K562 (cell line): ENCODE results near the gene TBC1D5. TPM values are rescaled to one million over a fixed set of nuclear protein-coding genes. Genes with fewer than 3 reads are reported as not detected.
A peak's percentile ranks its signal among the peaks of the same experiment; 100 is the strongest.
"Not testable (repeated sequence)": the region's sequence is repeated elsewhere in the genome, so short reads cannot be mapped to it uniquely, and the experiment has no call there.

ENCODE experiments used
- ATF7 ChIP-seq: fragments of 450-650 bp; IDR thresholded peaks from 2 replicates; pipeline ENCODE4 v1.7.1; 2014; ENCODE audit warnings: mild to moderate bottlenecking, moderate library complexity
- CREM ChIP-seq: IDR thresholded peaks from 2 replicates; pipeline ENCODE4 v1.6.1; 2014; ENCODE audit warnings: antibody characterized with exemption, low read depth
- CXXC5 ChIP-seq: fragments of 250-450 bp; sonication (Bioruptor Pico); IDR thresholded peaks from 2 replicates; pipeline ENCODE4 v1.8.0; 2022; ENCODE audit warnings: inconsistent platforms, mild to moderate bottlenecking, moderate library complexity
- DACH1 ChIP-seq: fragments of 450-650 bp; IDR thresholded peaks from 2 replicates; pipeline ENCODE4 v1.6.1; 2018; ENCODE audit not compliant: partially characterized antibody
- ESRRA ChIP-seq: fragments of 450-650 bp; IDR thresholded peaks from 2 replicates; pipeline ENCODE4 v1.6.1; 2014; ENCODE audit warnings: low read depth, mild to moderate bottlenecking, moderate library complexity, borderline replicate concordance
- FOXK2 ChIP-seq, 2 experiments: fragments of 450-650 bp; IDR thresholded peaks in 1 of 2; conservative IDR thresholded peaks in 1 of 2; 2 replicates each; pipeline ENCODE4 v1.6.1; 2016; ENCODE audit warnings: low read depth in 2 of 2, mild to moderate bottlenecking in 1 of 2
- GATAD2B ChIP-seq: fragments of 450-650 bp; IDR thresholded peaks from 2 replicates; pipeline ENCODE4 v1.6.1; 2017; ENCODE audit warnings: mild to moderate bottlenecking, borderline replicate concordance
- HDAC2 ChIP-seq: fragments of 450-650 bp; IDR thresholded peaks from 2 replicates; pipeline ENCODE4 v1.6.1; 2016; ENCODE audit warnings: mild to moderate bottlenecking
- JUN ChIP-seq, 2 experiments: sonication (generic) in 1 of 2; formaldehyde crosslinking in 1 of 2; IDR thresholded peaks; 2 replicates each; pipeline versions ENCODE4 v1.6.1 to v1.8.0; 2012 to 2022; ENCODE audit warnings: borderline replicate concordance in 2 of 2, mild to moderate bottlenecking in 2 of 2, improper control_type of control experiment in 1 of 2, low read depth in 1 of 2, low read length in 1 of 2, missing genetic modification reagents in 1 of 2
- JUND ChIP-seq, 2 experiments: IDR thresholded peaks; 2 replicates in 1 of 2; 3 replicates in 1 of 2; pipeline ENCODE4 v1.6.1; 2011; ENCODE audit warnings: borderline replicate concordance in 2 of 2, low read depth in 2 of 2, low read length in 2 of 2, improper control_type of control experiment in 1 of 2, missing biosample characterization in 1 of 2, missing genetic modification characterization in 1 of 2, missing genetic modification reagents in 1 of 2
- LCOR ChIP-seq: sonication (generic); formaldehyde crosslinking; IDR thresholded peaks from 2 replicates; pipeline ENCODE4 v1.8.0; 2022; ENCODE audit warnings: mild to moderate bottlenecking, missing genetic modification reagents
- MAZ ChIP-seq, 2 experiments: fragments of 450-650 bp in 1 of 2; sonication (generic) in 1 of 2; formaldehyde crosslinking; IDR thresholded peaks in 1 of 2; conservative IDR thresholded peaks in 1 of 2; 2 replicates each; pipeline versions ENCODE4 v1.4.0 to v1.5.0; 2020; ENCODE audit warnings: mild to moderate bottlenecking in 1 of 2, missing genetic modification reagents in 1 of 2
- MBD2 ChIP-seq: sonication (generic); IDR thresholded peaks from 2 replicates; pipeline ENCODE4 v1.6.1; 2016; ENCODE audit warnings: low read depth, borderline replicate concordance
- MEIS2 ChIP-seq: fragments of 450-650 bp; IDR thresholded peaks from 2 replicates; pipeline ENCODE4 v1.6.1; 2014; ENCODE audit warnings: mild to moderate bottlenecking; ENCODE audit not compliant: partially characterized antibody
- PHF8 ChIP-seq: fragments of 200-600 bp; sonication (generic); IDR thresholded peaks from 2 replicates; pipeline ENCODE4 v1.6.1; 2012; ENCODE audit warnings: mixed run types, mild to moderate bottlenecking, inconsistent platforms, low read length, moderate library complexity, borderline replicate concordance
- RBBP5 ChIP-seq: fragments of 200-600 bp; sonication (generic); IDR thresholded peaks from 2 replicates; pipeline ENCODE4 v1.6.1; 2012; ENCODE audit warnings: borderline replicate concordance, mild to moderate bottlenecking, low read length, control low read depth, inconsistent platforms; ENCODE audit not compliant: insufficient read depth, poor library complexity, severe bottlenecking
- SMAD4 ChIP-seq: fragments of 250-450 bp; sonication (Bioruptor Pico); conservative IDR thresholded peaks from 2 replicates; pipeline ENCODE4 v1.8.0; 2021; ENCODE audit warnings: inconsistent platforms, mild to moderate bottlenecking, moderate library complexity
- SMARCE1 ChIP-seq: fragments of 450-650 bp; IDR thresholded peaks from 2 replicates; pipeline ENCODE4 v1.7.1; 2016; ENCODE audit warnings: mild to moderate bottlenecking
- SMC3 ChIP-seq: conservative IDR thresholded peaks from 2 replicates; pipeline ENCODE4 v1.6.1; 2011; ENCODE audit warnings: low read depth, low read length, improper control_type of control experiment; ENCODE audit not compliant: insufficient read depth
- XRCC5 ChIP-seq: fragments of 200-400 bp; formaldehyde crosslinking; IDR thresholded peaks from 2 replicates; pipeline ENCODE4 v1.6.1; 2017; ENCODE audit warnings: low read depth, mild to moderate bottlenecking, low read length
- polyA plus RNA-seq, 8 experiments: library from polyadenylated mRNA; depleted of rRNA in 4 of 8; stranded (reverse) in 5 of 8; unstranded in 3 of 8; fragments of >200 nt; fragmentation: Nextera tagmentation in 2 of 8; fragmentation: Illumina TruSeq in 1 of 8; extraction: Ambion mirVana in 2 of 8; extraction: Trizol in 1 of 8; gene quantifications; 2 replicates each; pipeline versions ENCODE4 v1.2.1 to v1.2.3, GENCODE V29; 2011 to 2014; ENCODE audit warnings: inconsistent platforms in 1 of 8, missing spikeins in 1 of 8
- total RNA-seq, 7 experiments: library from RNA; depleted of rRNA in 6 of 7; stranded (reverse); fragments of >200 nt in 6 of 7; fragmentation: Illumina TruSeq in 2 of 7; extraction: Trizol in 2 of 7; gene quantifications; 2 replicates each; pipeline versions ENCODE4 v1.2.1 to v1.2.3, GENCODE V29; 2011 to 2021; ENCODE audit warnings: low replicate concordance in 1 of 7
- TF ChIP-seq, protein P1 (sequence below): sonication (generic); formaldehyde crosslinking; IDR thresholded peaks from 2 replicates; pipeline ENCODE4 v1.8.1; 2023; ENCODE audit warnings: mild to moderate bottlenecking, missing genetic modification reagents
- TF ChIP-seq, protein P2 (sequence below): sonication (generic); formaldehyde crosslinking; IDR thresholded peaks from 2 replicates; pipeline ENCODE4 v1.8.0; 2022; ENCODE audit warnings: mild to moderate bottlenecking, missing genetic modification reagents, borderline replicate concordance

TBC1D5 gene
- total and polyA plus RNA-seq, 9 of the 15 experiments (the other 6 are each of a cell fraction or from before 2014, with no cell fraction given): 2.9 to 38.1 (median 25.6) TPM

DNA sequence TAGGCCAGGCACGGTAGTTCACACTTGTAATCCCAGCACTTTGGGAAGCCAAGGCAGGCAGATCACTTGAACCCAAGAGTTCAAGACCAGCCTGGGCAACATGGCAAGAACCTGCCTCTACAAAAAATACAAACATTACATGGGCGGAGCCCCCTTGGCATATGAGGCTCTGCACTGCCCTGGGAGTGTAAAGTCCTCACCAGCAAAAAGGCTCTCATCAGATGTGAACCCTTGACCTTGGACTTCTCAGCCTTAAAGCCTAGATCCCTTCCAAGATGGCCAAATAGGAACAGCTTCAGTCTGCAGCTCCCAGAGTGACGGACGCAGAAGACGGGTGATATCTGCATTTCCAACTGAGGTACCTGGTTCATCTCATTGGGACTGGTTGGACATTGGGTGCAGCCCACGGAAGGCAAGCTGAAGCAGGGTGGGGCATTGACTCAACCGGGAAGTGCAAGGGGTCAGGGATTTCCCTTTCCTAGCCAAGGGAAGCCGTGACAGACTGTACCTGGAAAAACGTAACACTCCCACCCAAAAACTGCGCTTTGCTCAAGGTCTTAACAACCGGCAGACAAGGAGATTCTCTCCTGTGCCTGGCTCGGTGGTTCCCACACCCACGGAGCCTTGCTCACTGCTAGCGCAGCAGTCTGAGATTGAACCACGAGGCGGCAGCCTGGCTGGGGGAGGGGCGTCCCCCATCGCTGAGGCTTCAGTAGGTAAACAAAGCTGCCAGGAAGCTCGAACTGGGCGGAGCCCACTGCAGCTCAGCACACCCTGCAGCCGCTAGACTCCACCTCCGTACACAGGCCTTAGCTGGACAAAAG lies 49.4 kb downstream of the TBC1D5 start (continued):
- peak; percentile 15; the same call in 1 of the 2 replicates for TF ChIP-seq JUN (IDR thresholded peaks at IDR 0.05; ENCODE audit: borderline replicate concordance, low read depth, low read length)
- not testable (repeated sequence) for TF ChIP-seq JUN (CRISPR knock-in tag; IDR thresholded peaks at IDR 0.05; ENCODE audit: borderline replicate concordance)
- TF ChIP-seq JUND (IDR thresholded peaks at IDR 0.05; ENCODE audit: borderline replicate concordance, low read depth, low read length): peak; percentile 45; the same call in 1 of the 2 replicates
- TF ChIP-seq JUND (tag; IDR thresholded peaks at IDR 0.05; ENCODE audit: borderline replicate concordance, low read depth, low read length): peak; percentile 10; the same call in 1 of the 3 replicates
- peak; percentile 30; the same call in 1 of the 2 replicates for TF ChIP-seq SMC3
- TF ChIP-seq CXXC5 (CRISPR knock-in tag): peak; percentile 81
- TF ChIP-seq, protein P1, sequence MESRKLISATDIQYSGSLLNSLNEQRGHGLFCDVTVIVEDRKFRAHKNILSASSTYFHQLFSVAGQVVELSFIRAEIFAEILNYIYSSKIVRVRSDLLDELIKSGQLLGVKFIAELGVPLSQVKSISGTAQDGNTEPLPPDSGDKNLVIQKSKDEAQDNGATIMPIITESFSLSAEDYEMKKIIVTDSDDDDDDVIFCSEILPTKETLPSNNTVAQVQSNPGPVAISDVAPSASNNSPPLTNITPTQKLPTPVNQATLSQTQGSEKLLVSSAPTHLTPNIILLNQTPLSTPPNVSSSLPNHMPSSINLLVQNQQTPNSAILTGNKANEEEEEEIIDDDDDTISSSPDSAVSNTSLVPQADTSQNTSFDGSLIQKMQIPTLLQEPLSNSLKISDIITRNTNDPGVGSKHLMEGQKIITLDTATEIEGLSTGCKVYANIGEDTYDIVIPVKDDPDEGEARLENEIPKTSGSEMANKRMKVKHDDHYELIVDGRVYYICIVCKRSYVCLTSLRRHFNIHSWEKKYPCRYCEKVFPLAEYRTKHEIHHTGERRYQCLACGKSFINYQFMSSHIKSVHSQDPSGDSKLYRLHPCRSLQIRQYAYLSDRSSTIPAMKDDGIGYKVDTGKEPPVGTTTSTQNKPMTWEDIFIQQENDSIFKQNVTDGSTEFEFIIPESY (CRISPR knock-in tag): peak; percentile 77
- peak; percentile 65; the same call in 1 of the 2 replicates for TF ChIP-seq SMARCE1
- TF ChIP-seq XRCC5: peak; percentile 77; the same call in 1 of the 2 replicates
- TF ChIP-seq GATAD2B: peak; percentile 79
- TF ChIP-seq ATF7: peak; percentile 82
- peak; percentile 65; the same call in 1 of the 2 replicates for TF ChIP-seq MBD2
- peak; percentile 98 to 99 for TF ChIP-seq FOXK2 (conservative IDR thresholded peaks at IDR 0.05 in 1 of 2, IDR thresholded peaks at IDR 0.05 in 1 of 2; ENCODE audit: low read depth in 2 of 2)
- peak; percentile 88 for TF ChIP-seq SMAD4
- TF ChIP-seq ESRRA: peak; percentile 66; the same call in 1 of the 2 replicates
- TF ChIP-seq RBBP5: peak; percentile 47
- peak; percentile 12 for TF ChIP-seq MEIS2
- peak; percentile 51; the same call in 1 of the 2 replicates for TF ChIP-seq LCOR
- TF ChIP-seq, protein P2, sequence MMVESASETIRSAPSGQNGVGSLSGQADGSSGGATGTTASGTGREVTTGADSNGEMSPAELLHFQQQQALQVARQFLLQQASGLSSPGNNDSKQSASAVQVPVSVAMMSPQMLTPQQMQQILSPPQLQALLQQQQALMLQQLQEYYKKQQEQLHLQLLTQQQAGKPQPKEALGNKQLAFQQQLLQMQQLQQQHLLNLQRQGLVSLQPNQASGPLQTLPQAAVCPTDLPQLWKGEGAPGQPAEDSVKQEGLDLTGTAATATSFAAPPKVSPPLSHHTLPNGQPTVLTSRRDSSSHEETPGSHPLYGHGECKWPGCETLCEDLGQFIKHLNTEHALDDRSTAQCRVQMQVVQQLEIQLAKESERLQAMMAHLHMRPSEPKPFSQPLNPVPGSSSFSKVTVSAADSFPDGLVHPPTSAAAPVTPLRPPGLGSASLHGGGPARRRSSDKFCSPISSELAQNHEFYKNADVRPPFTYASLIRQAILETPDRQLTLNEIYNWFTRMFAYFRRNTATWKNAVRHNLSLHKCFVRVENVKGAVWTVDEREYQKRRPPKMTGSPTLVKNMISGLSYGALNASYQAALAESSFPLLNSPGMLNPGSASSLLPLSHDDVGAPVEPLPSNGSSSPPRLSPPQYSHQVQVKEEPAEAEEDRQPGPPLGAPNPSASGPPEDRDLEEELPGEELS (CRISPR knock-in tag): 0 out of 2 replicates have a peak, but pooled peaks have one; percentile 89
- peak; percentile 85; the same call in 1 of the 2 replicates for TF ChIP-seq HDAC2
- TF ChIP-seq PHF8: peak; percentile 41; the same call in 1 of the 2 replicates
- TF ChIP-seq MAZ (CRISPR knock-in tag; conservative IDR thresholded peaks at IDR 0.05 in 1 of 2, IDR thresholded peaks at IDR 0.05 in 1 of 2): peak in 1 of 2 experiments; percentile 71; a peak in 2 of 4 replicates
- TF ChIP-seq CREM: peak; percentile 75
- peak; percentile 12 for TF ChIP-seq DACH1
